SK-N-SH (cell line): ENCODE data around the gene SLC6A8. TPM values are rescaled to one million over a fixed set of nuclear protein-coding genes. Genes with fewer than 3 reads are reported as not detected.
"Not testable (repeated sequence)": the region's sequence is repeated elsewhere in the genome, so short reads cannot be mapped to it uniquely, and the experiment has no call there.

Source experiments
- CTCF ChIA-PET: fragments of 300-600, 350-600 bp; formaldehyde crosslinking; extraction: SDS; loops from one replicate; lab custom pipeline; 2021; lab: Yijun Ruan, JAX
- POLR2A ChIA-PET: fragments of 350-600 bp; sonication (Branson Sonifier 250); formaldehyde crosslinking; extraction: SDS; loops from one replicate; lab custom pipeline; 2020; ENCODE audit warnings: antibody characterized with exemption, inconsistent platforms; lab: Yijun Ruan, JAX
- DNase-seq: peaks from one replicate; pipeline ENCODE4 v3.0.0; 2012
- H2AFZ ChIP-seq: fragments of 200-600 bp; sonication (generic); 2 replicates; pipeline ENCODE4 v1.8.1; 2016; ENCODE audit warnings: antibody characterized with exemption, mild to moderate bottlenecking, low read depth
- H3F3A ChIP-seq: fragments of 200-600 bp; sonication (generic); replicated peaks from 2 replicates; pipeline ENCODE3; 2016; ENCODE audit warnings: antibody characterized with exemption, mild to moderate bottlenecking; ENCODE audit not compliant: insufficient read depth
- H3K27ac ChIP-seq, 2 experiments: fragments of 200-500 bp in 1 of 2; fragments of 200-600 bp in 1 of 2; sonication (Bioruptor generic) in 1 of 2; sonication (generic), shearing (Covaris generic) in 1 of 2; 2 replicates each; pipeline versions ENCODE4 v1.5.1 to v1.6.1; 2014 to 2016; ENCODE audit warnings: low read depth in 2 of 2, inconsistent platforms in 1 of 2, low read length in 1 of 2, mild to moderate bottlenecking in 1 of 2, mixed read lengths in 1 of 2
- H3K27me3 ChIP-seq: fragments of 200-600 bp; sonication (generic), shearing (Covaris generic); 2 replicates; pipeline ENCODE4 v1.6.1; 2016; ENCODE audit warnings: mixed run types; ENCODE audit not compliant: insufficient read depth
- H3K36me3 ChIP-seq, 2 experiments: fragments of 200-500 bp in 1 of 2; fragments of 200-600 bp in 1 of 2; sonication (Bioruptor generic) in 1 of 2; sonication (generic) in 1 of 2; replicated peaks in 1 of 2; 2 replicates each; pipeline versions ENCODE3 to v1.5.1; 2014 to 2016; ENCODE audit warnings: low read length in 1 of 2, mild to moderate bottlenecking in 1 of 2; ENCODE audit not compliant: insufficient read depth in 2 of 2, control insufficient read depth in 1 of 2
- H3K4me1 ChIP-seq, 2 experiments: fragments of 200-500 bp in 1 of 2; fragments of 200-600 bp in 1 of 2; sonication (Bioruptor generic) in 1 of 2; sonication (generic), shearing (Covaris generic) in 1 of 2; 2 replicates each; pipeline versions ENCODE4 v1.5.1 to v1.6.1; 2014 to 2016; ENCODE audit warnings: low read depth in 1 of 2, low read length in 1 of 2, mixed run types in 1 of 2; ENCODE audit not compliant: insufficient read depth in 2 of 2, control insufficient read depth in 1 of 2
- H3K4me2 ChIP-seq: fragments of 200-600 bp; sonication (generic), shearing (Covaris generic); 2 replicates; pipeline ENCODE4 v1.6.1; 2017; ENCODE audit warnings: mixed run types
- H3K4me3 ChIP-seq, 2 experiments: fragments of 200-500 bp in 1 of 2; fragments of 200-600 bp in 1 of 2; sonication (Bioruptor generic) in 1 of 2; sonication (generic), shearing (Covaris generic) in 1 of 2; 2 replicates each; pipeline versions ENCODE4 v1.5.1 to v1.8.1; 2014 to 2016; ENCODE audit warnings: low read depth in 2 of 2, inconsistent platforms in 1 of 2, low read length in 1 of 2, mild to moderate bottlenecking in 1 of 2, mixed read lengths in 1 of 2, moderate library complexity in 1 of 2
- H3K79me2 ChIP-seq: fragments of 200-600 bp; sonication (generic); 2 replicates; pipeline ENCODE4 v1.8.1; 2017; ENCODE audit warnings: mild to moderate bottlenecking; ENCODE audit not compliant: insufficient read depth
- H3K9ac ChIP-seq: fragments of 200-600 bp; sonication (generic); 2 replicates; pipeline ENCODE4 v1.6.1; 2017; ENCODE audit warnings: mixed run types
- H3K9me2 ChIP-seq: fragments of 200-600 bp; sonication (generic); 2 replicates; pipeline ENCODE4 v1.6.1; 2017; ENCODE audit warnings: mixed run types
- H3K9me3 ChIP-seq: fragments of 200-600 bp; sonication (generic); 2 replicates; pipeline ENCODE4 v1.6.1; 2017; ENCODE audit warnings: mixed run types, mild to moderate bottlenecking, moderate library complexity
- H4K20me1 ChIP-seq: fragments of 200-600 bp; sonication (generic); 2 replicates; pipeline ENCODE4 v1.6.1; 2017; ENCODE audit warnings: mild to moderate bottlenecking, mixed run types; ENCODE audit not compliant: insufficient read depth
- RFX5 ChIP-seq: IDR thresholded peaks from 2 replicates; pipeline ENCODE4 v1.6.1; 2012; ENCODE audit warnings: mild to moderate bottlenecking, improper control_type of control experiment, low read length
- SMC3 ChIP-seq: IDR thresholded peaks from 2 replicates; pipeline ENCODE4 v1.6.1; 2012; ENCODE audit warnings: low read depth, low read length, improper control_type of control experiment
- ZBTB33 ChIP-seq: IDR thresholded peaks from 2 replicates; pipeline ENCODE4 v1.4.0; 2012; ENCODE audit warnings: low read depth, borderline replicate concordance
- WGBS: methylation state at CpG from one replicate; pipeline ENCODE4 v1.1.6; 2017; ENCODE audit warnings: low lambda C conversion rate; 5-methylcytosine and 5-hydroxymethylcytosine counted together
- polyA plus RNA-seq, 3 experiments: library from polyadenylated mRNA; depleted of rRNA; stranded (reverse); fragments of >200 nt; gene quantifications; 2 replicates each; pipeline ENCODE4 v1.2.3, GENCODE V29; 2012
- small RNA-seq, 7 experiments: library from RNA; depleted of rRNA; stranded (forward); fragments of <200 nt; gene quantifications; one replicate each; pipeline ENCODE3, GENCODE V24; 2012

Gene SLC6A8
- polyA plus RNA-seq, 1 of the 3 experiments (the other 2 are of a cell fraction): 30.8 TPM

- peak; percentile 65 for DNase-seq
- no peak overlapping the region for H3K4me2 ChIP-seq
- CTCF ChIA-PET: no interaction called here
Observed at GRCh38 chrX:153744210-153745066, 56.7 kb downstream of the SLC6A8 start.

DNA sequence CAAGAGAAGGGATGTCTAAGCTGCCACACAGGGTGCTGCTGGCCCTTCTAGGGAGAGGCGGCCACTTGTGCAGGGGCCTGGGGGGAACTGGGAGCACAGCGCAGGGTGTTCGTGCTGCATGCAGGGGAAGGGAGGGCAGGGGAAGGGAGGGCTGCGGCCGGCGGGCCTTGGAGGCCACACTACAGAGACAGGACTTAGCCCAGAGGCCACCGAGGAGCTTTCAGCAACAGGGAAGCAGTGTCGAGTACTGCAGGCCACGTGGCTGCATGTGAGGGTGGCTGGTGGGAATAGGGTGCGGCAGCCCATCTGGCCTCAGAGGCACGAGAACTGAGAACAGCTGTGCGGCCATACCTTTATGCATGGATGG, 57.3 kb downstream of the SLC6A8 start:
- H3K9ac ChIP-seq, H3K9me3 ChIP-seq, H4K20me1 ChIP-seq, H3K4me3 ChIP-seq, H3K27ac ChIP-seq, DNase-seq, POLR2A ChIA-PET, H2AFZ ChIP-seq, CTCF ChIA-PET, H3K9me2 ChIP-seq, H3K4me1 ChIP-seq, H3K27me3 ChIP-seq, H3K79me2 ChIP-seq, H3F3A ChIP-seq, H3K4me2 ChIP-seq, H3K36me3 ChIP-seq: not testable (repeated sequence)
- WGBS: 67% methylated on average over 7 of the region's 12 CpGs

More at GRCh38 chrX:153744210-153745066, 56.7 kb downstream of the SLC6A8 start:
- Histone ChIP-seq H3F3A (no peaks in the 10 kb centered on the region), H3K4me3 (no peak overlapping the region), H3K36me3 (peaks cover 0 to 2% of the 10 kb centered on the region in 2 experiments), H3K9me2 (no peaks in the 10 kb centered on the region), H3K4me1 (no peaks in the 10 kb centered on the region; a peak in 1 of 4 replicates), H4K20me1 (no peaks in the 10 kb centered on the region), H3K9me3 (no peaks in the 10 kb centered on the region), H3K27ac (no peak overlapping the region), H2AFZ (no peak overlapping the region), H3K9ac (no peak overlapping the region), H3K79me2 (no peaks in the 10 kb centered on the region), H3K27me3 (no peaks in the 10 kb centered on the region; the same call in none of the 2 replicates)
- WGBS: 40% methylated on average over 24 of the region's 38 CpGs
- TF ChIP-seq SMC3: peak; percentile 21; the same call in 1 of the 2 replicates
- no peak for TF ChIP-seq ZBTB33
- no peak for TF ChIP-seq RFX5
- POLR2A ChIA-PET: no interaction called here

Small RNA genes lying within 50 kb of the gene (small RNA-seq; reads per million reads assigned to genes)
- gene RN7SL687P: 0 reads per million in 7 experiments

Other genes with a start within 250 kb of the SLC6A8 start
- 0.76 and 0.78 TPM in 2 replicates for gene TREX2, start 241.9 kb upstream of the SLC6A8 start, polyA plus RNA-seq (2012; rRNA removed)
- gene HAUS7, start 217.3 kb upstream of the SLC6A8 start, polyA plus RNA-seq (2012; rRNA removed): 27.1 and 39.7 TPM in 2 replicates
- gene BGN, start 192.9 kb upstream of the SLC6A8 start, polyA plus RNA-seq (2012; rRNA removed): 15.2 and 28.9 TPM in 2 replicates
- 0.16 and 0.18 TPM in 2 replicates for gene ATP2B3, start 170.3 kb upstream of the SLC6A8 start, polyA plus RNA-seq (2012; rRNA removed)
- gene CCNQ, start 88.8 kb upstream of the SLC6A8 start, polyA plus RNA-seq (2012; rRNA removed): 44.5 and 45.3 TPM in 2 replicates
- 0.05 and 0.08 TPM in 2 replicates for gene DUSP9, start 40.7 kb upstream of the SLC6A8 start, polyA plus RNA-seq (2012; rRNA removed)
- 1.2 and 2.5 TPM in 2 replicates for gene PNCK, start 14.1 kb upstream of the SLC6A8 start, polyA plus RNA-seq (2012; rRNA removed)
- 173 and 220 TPM in 2 replicates for gene BCAP31, start 36.5 kb downstream of the SLC6A8 start, polyA plus RNA-seq (2012; rRNA removed)
- gene ABCD1, start 36.9 kb downstream of the SLC6A8 start, polyA plus RNA-seq (2012; rRNA removed): 7.2 and 7.9 TPM in 2 replicates
- 13.8 and 15.5 TPM in 2 replicates for gene PLXNB3, start 76.3 kb downstream of the SLC6A8 start, polyA plus RNA-seq (2012; rRNA removed)
- gene SRPK3, start 93.1 kb downstream of the SLC6A8 start, polyA plus RNA-seq (2012; rRNA removed): 0.50 and 0.74 TPM in 2 replicates
- gene IDH3G, start 106.4 kb downstream of the SLC6A8 start, polyA plus RNA-seq (2012; rRNA removed): 78.0 and 107 TPM in 2 replicates
- 326 and 367 TPM in 2 replicates for gene SSR4, start 106.7 kb downstream of the SLC6A8 start, polyA plus RNA-seq (2012; rRNA removed)
- gene PDZD4, start 142.6 kb downstream of the SLC6A8 start, polyA plus RNA-seq (2012; rRNA removed): 1.9 and 2.4 TPM in 2 replicates
- gene L1CAM, start 198.2 kb downstream of the SLC6A8 start, polyA plus RNA-seq (2012; rRNA removed): 1.9 and 2.0 TPM in 2 replicates
- not detected in 2 replicates for gene AVPR2, start 216.7 kb downstream of the SLC6A8 start, polyA plus RNA-seq (2012; rRNA removed)
- 1.6 and 2.2 TPM in 2 replicates for gene ARHGAP4, start 238.3 kb downstream of the SLC6A8 start, polyA plus RNA-seq (2012; rRNA removed)
- gene NAA10, start 247.1 kb downstream of the SLC6A8 start, polyA plus RNA-seq (2012; rRNA removed): 192 and 229 TPM in 2 replicates